CD14-positive monocyte (primary cell): ENCODE results near the gene GOPC. TPM values are rescaled to one million over a fixed set of nuclear protein-coding genes. Genes with fewer than 3 reads are reported as not detected.

Experiments used
- DNase-seq, 3 donors: peaks; one replicate each; pipeline ENCODE4 v3.0.0-alpha.2; 2011 to 2022
- H2AFZ ChIP-seq: 2 replicates; pipeline ENCODE4 v1.6.0; 2012; ENCODE audit warnings: mild to moderate bottlenecking, low read depth, low read length, inconsistent platforms; ENCODE audit not compliant: insufficient read depth, poor library complexity, severe bottlenecking
- H3K27ac ChIP-seq, 2 donors: 1 replicate in 1 of 2; 2 replicates in 1 of 2; pipeline ENCODE4 v1.5.1; 2012 to 2013; ENCODE audit warnings: low read length in 2 of 2, control low read depth in 1 of 2, inconsistent platforms in 1 of 2, low read depth in 1 of 2, mild to moderate bottlenecking in 1 of 2
- H3K27me3 ChIP-seq, 2 donors: one replicate each; pipeline versions ENCODE4 v1.6.0 to v1.6.1; 2011 to 2013; ENCODE audit warnings: low read length in 2 of 2; ENCODE audit not compliant: control insufficient read depth in 2 of 2, insufficient read depth in 2 of 2
- H3K36me3 ChIP-seq, 2 donors: replicated peaks in 1 of 2; 1 replicate in 1 of 2; 2 replicates in 1 of 2; pipeline versions ENCODE4 v1.5.1 to v1.6.1; 2012 to 2013; ENCODE audit warnings: low read length in 2 of 2, control low read depth in 1 of 2, inconsistent platforms in 1 of 2, mild to moderate bottlenecking in 1 of 2; ENCODE audit not compliant: insufficient read depth in 2 of 2, control insufficient read depth in 1 of 2
- H3K4me1 ChIP-seq, 2 donors: 1 replicate in 1 of 2; 2 replicates in 1 of 2; pipeline versions ENCODE4 v1.5.1 to v1.6.1; 2012 to 2013; ENCODE audit warnings: low read length in 2 of 2, control low read depth in 1 of 2, inconsistent platforms in 1 of 2, mild to moderate bottlenecking in 1 of 2, moderate library complexity in 1 of 2; ENCODE audit not compliant: insufficient read depth in 2 of 2, control insufficient read depth in 1 of 2
- H3K4me2 ChIP-seq: replicated peaks from 2 replicates; pipeline ENCODE3; 2012; ENCODE audit warnings: low read length, moderate library complexity, mild to moderate bottlenecking; ENCODE audit not compliant: poor library complexity, severe bottlenecking; ENCODE audit errors: extremely low read depth
- H3K4me3 ChIP-seq, 3 experiments: fragments of 200-600 bp in 1 of 3; sonication (generic) in 1 of 3; replicated peaks in 1 of 3; 1 replicate in 2 of 3; 2 replicates in 1 of 3; pipeline ENCODE4 v1.5.1; 2011 to 2013; ENCODE audit warnings: low read length in 3 of 3, mild to moderate bottlenecking in 3 of 3, control low read depth in 2 of 3, low read depth in 2 of 3, inconsistent platforms in 1 of 3, moderate library complexity in 1 of 3
- H3K79me2 ChIP-seq: 2 replicates; pipeline ENCODE4 v1.6.0; 2012; ENCODE audit warnings: mild to moderate bottlenecking, control low read depth, inconsistent platforms, low read length, moderate library complexity; ENCODE audit not compliant: insufficient read depth
- H3K9ac ChIP-seq: 2 replicates; pipeline ENCODE4 v1.6.0; 2017; ENCODE audit warnings: low read length, mild to moderate bottlenecking; ENCODE audit not compliant: insufficient read depth, poor library complexity, severe bottlenecking
- H3K9me3 ChIP-seq, 2 donors: replicated peaks in 1 of 2; 1 replicate in 1 of 2; 2 replicates in 1 of 2; pipeline versions ENCODE4 v1.5.1 to v1.6.1; 2012 to 2013; ENCODE audit warnings: low read length in 2 of 2, control low read depth in 1 of 2; ENCODE audit not compliant: control insufficient read depth in 1 of 2, insufficient read depth in 1 of 2
- H4K20me1 ChIP-seq: 2 replicates; pipeline ENCODE4 v1.6.0; 2012; ENCODE audit warnings: mild to moderate bottlenecking, low read length, control low read depth, moderate library complexity; ENCODE audit not compliant: insufficient read depth
- H3K27ac Mint-ChIP-seq, 7 donors: one replicate each; pipeline ENCODE4 v1.8.0; 2020; ENCODE audit warnings: mild to moderate bottlenecking in 7 of 7, mixed read lengths in 7 of 7, moderate library complexity in 6 of 7, inconsistent platforms in 2 of 7
- H3K27me3 Mint-ChIP-seq, 3 donors: one replicate each; pipeline ENCODE4 v1.8.0; 2021 to 2022; ENCODE audit warnings: low read depth in 3 of 3, mild to moderate bottlenecking in 3 of 3, mixed read lengths in 3 of 3, moderate library complexity in 3 of 3, inconsistent platforms in 1 of 3
- H3K36me3 Mint-ChIP-seq, 2 donors: one replicate each; pipeline ENCODE4 v1.8.0; 2020; ENCODE audit warnings: mixed read lengths in 2 of 2, inconsistent platforms in 1 of 2, mild to moderate bottlenecking in 1 of 2
- H3K4me1 Mint-ChIP-seq: one replicate; pipeline ENCODE4 v1.8.0; 2020; ENCODE audit warnings: mild to moderate bottlenecking, mixed read lengths
- H3K4me3 Mint-ChIP-seq, 2 donors: one replicate each; pipeline ENCODE4 v1.8.0; 2020; ENCODE audit warnings: mild to moderate bottlenecking in 2 of 2, mixed read lengths in 2 of 2, moderate library complexity in 1 of 2
- H3K9me3 Mint-ChIP-seq, 7 donors: one replicate each; pipeline ENCODE4 v1.8.0; 2020 to 2022; ENCODE audit warnings: mixed read lengths in 7 of 7, mild to moderate bottlenecking in 6 of 7, moderate library complexity in 6 of 7, inconsistent platforms in 2 of 7
- WGBS: methylation state at CpG from one replicate; pipeline ENCODE4 v1.1.5; 2013; ENCODE audit warnings: missing lambda C conversion rate; ENCODE audit not compliant: insufficient coverage; 5-methylcytosine and 5-hydroxymethylcytosine counted together
- intact Hi-C, 2 donors: fragments of 100-400 bp; cut with micrococcal nuclease; formaldehyde crosslinking; loops; one replicate each; pipeline versions ENCODE4 v1.15.0 to v1.15.1; 2023
- polyA plus RNA-seq, 3 donors: library from polyadenylated mRNA; depleted of rRNA in 1 of 3; unstranded in 2 of 3; stranded (reverse) in 1 of 3; fragments of 300-500 nt in 2 of 3; fragments of >200 nt in 1 of 3; fragmentation: Illumina TruSeq in 2 of 3; gene quantifications; 1 replicate in 2 of 3; 2 replicates in 1 of 3; pipeline ENCODE4 v1.2.3, GENCODE V29; 2012 to 2021
- TF ChIP-seq, protein P1 (sequence below): fragments of 200-600 bp; IDR thresholded peaks from one replicate; pipeline ENCODE4 v1.8.0; 2022; ENCODE audit warnings: antibody characterized with exemption, mild to moderate bottlenecking

GOPC gene
- polyA plus RNA-seq, 3 donors, result 2.7 to 8.0 (median 5.2) TPM

DNA sequence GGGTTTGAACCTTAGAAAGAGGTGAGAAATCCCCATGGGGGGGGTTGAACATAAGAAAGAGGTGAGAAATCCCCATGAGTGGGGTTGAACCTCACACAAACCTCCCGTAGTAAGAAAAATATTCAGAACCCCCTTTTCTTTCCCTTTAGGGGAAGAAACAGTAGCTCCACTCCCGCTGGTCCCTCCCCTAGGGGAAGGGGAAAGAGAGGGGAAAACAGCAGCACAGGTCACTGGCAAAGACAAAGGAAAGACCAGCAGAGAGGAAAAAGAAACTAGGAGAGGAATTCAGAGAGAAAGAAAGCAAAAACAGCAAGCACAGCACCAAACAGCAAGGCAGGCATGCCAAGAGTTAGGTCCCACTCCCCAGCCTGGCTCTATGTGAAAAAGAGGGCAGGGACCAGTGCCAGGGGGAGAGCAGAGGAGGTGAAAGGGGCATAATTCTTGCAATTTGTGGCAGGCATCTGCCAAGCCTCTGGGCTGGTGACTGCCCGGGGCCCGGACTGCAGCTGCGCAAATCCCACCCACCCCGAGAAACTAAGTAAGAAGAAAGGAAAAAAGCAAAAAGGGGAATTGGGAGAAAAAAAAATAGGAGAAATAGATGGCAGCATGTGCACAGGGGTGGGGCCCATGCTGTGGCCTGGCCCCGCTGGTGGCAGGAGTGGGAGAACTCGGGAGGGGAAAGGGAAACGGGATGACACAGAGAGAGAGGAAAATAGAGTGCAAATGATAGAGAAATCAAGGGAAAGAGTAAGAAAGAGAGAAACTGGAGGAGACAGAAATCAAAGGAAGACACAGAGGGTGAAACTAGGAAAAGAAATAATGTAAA is 15.1 kb upstream of the GOPC start:
- H3K9me3 ChIP-seq, result no peaks in the 10 kb centered on the region
- Mint-ChIP-seq H3K4me3 (no peak overlapping the region), H3K9me3 (peaks cover 0 to 6% (median 2%) of the 10 kb centered on the region in 7 donors), H3K27ac (no peak overlapping the region), H3K27me3 (peaks cover 1 to 3% (median 2%) of the 10 kb centered on the region in 3 donors), H3K36me3 (no peaks in the 10 kb centered on the region), H3K4me1 (no peaks in the 10 kb centered on the region)
- no peak for DNase-seq
- intact Hi-C loops, result no loop called here
- no peaks in the 10 kb centered on the region for H3K27me3 ChIP-seq
- H3K4me3 ChIP-seq, result no peak overlapping the region
- no peak overlapping the region for H3K9ac ChIP-seq
- TF ChIP-seq, protein P1, sequence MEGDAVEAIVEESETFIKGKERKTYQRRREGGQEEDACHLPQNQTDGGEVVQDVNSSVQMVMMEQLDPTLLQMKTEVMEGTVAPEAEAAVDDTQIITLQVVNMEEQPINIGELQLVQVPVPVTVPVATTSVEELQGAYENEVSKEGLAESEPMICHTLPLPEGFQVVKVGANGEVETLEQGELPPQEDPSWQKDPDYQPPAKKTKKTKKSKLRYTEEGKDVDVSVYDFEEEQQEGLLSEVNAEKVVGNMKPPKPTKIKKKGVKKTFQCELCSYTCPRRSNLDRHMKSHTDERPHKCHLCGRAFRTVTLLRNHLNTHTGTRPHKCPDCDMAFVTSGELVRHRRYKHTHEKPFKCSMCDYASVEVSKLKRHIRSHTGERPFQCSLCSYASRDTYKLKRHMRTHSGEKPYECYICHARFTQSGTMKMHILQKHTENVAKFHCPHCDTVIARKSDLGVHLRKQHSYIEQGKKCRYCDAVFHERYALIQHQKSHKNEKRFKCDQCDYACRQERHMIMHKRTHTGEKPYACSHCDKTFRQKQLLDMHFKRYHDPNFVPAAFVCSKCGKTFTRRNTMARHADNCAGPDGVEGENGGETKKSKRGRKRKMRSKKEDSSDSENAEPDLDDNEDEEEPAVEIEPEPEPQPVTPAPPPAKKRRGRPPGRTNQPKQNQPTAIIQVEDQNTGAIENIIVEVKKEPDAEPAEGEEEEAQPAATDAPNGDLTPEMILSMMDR, result no peak
- no peak overlapping the region for H3K27ac ChIP-seq
- WGBS, result 94% methylated on average over 7 of the region's 9 CpGs
- no peaks in the 10 kb centered on the region for H3K4me1 ChIP-seq
- H3K36me3 ChIP-seq, result no peaks in the 10 kb centered on the region
- no peaks in the 10 kb centered on the region for H3K79me2 ChIP-seq
- H2AFZ ChIP-seq, result no peak overlapping the region
- no peak overlapping the region for H3K4me2 ChIP-seq
- H4K20me1 ChIP-seq, result no peaks in the 10 kb centered on the region

DNA sequence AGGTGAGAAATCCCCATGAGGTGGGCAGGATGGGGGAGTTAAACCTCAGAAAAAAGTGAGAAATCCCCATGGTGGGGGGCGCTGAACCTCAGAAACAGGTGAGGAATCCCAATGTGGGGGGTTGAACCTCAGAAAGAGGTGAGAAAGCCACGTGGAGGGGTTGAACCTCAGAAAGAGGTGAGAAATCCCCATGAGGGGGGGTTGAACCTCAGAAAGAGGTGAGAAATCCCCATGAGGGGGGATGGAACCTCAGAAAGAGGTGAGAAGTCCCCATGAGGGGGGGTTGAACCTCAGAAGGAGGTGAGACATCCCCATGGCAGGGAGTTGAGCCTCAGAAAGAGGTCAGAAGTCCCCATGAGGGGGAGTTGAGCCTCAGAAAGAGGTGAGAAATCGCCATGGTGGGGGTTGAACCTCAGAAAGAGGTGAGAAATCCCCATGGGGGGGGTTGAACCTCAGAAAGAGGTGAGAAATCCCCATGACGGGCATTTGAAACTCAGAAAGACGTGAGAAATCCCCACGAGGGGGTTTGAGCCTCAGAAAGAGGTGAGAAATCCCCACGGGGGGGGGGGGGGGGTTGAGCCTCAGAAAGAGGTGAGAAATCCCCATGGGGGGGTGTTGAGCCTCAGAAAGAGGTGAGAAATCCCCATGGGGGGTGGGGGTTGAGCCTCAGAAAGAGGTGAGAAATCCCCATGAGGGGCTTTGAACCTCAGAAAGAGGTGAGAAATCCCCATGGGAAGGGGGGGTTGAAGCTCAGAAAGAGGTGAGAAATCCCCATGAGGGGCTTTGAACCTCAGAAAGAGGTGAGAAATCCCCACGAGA is 14.3 kb upstream of the GOPC start:
- no peak overlapping the region for H3K27ac Mint-ChIP-seq
- no peaks in the 10 kb centered on the region for H3K9me3 ChIP-seq
- peaks cover 1 to 4% (median 2%) of the 10 kb centered on the region in 3 donors for H3K27me3 Mint-ChIP-seq
- H2AFZ ChIP-seq, result no peak overlapping the region
- H3K27me3 ChIP-seq, result no peaks in the 10 kb centered on the region
- no peaks in the 10 kb centered on the region for H3K36me3 ChIP-seq
- intact Hi-C loops, result no loop called here
- peaks cover 0 to 6% (median 1%) of the 10 kb centered on the region in 7 donors for H3K9me3 Mint-ChIP-seq
- no peak overlapping the region for H3K27ac ChIP-seq
- H3K4me3 ChIP-seq, result no peak overlapping the region
- H3K36me3 Mint-ChIP-seq, result no peaks in the 10 kb centered on the region
- no peaks in the 10 kb centered on the region for H3K4me1 ChIP-seq
- H3K79me2 ChIP-seq, result no peaks in the 10 kb centered on the region
- TF ChIP-seq, protein P1, result no peak
- no peaks in the 10 kb centered on the region for H3K4me1 Mint-ChIP-seq
- 89% methylated on average over 2 of the region's 8 CpGs for WGBS
- H3K4me3 Mint-ChIP-seq, result no peak overlapping the region
- no peak overlapping the region for H3K4me2 ChIP-seq
- H3K9ac ChIP-seq, result no peak overlapping the region
- H4K20me1 ChIP-seq, result no peaks in the 10 kb centered on the region
- DNase-seq, result no peak
